ENCODE measurements around the gene PTPRN2.
"Not testable (repeated sequence)": the region's sequence is repeated elsewhere in the genome, so short reads cannot be mapped to it uniquely, and the experiment has no call there.

The PTPRN2 gene

GRCh38 chr7:158508802-158509385 lies 78.7 kb downstream of the PTPRN2 start:
- no peak for DNase-seq

- DNase-seq = not testable (repeated sequence)
These were observed 79.3 kb downstream of the PTPRN2 start for GRCh38 chr7:158508321-158508720.

GRCh38 chr7:158507917-158508316 lies 79.7 kb downstream of the PTPRN2 start:
- DNase-seq = no peak

- DNase-seq = not testable (repeated sequence)
These were observed 80.4 kb downstream of the PTPRN2 start for GRCh38 chr7:158507175-158507574.

- DNase-seq = no peak
These were observed 81.0 kb downstream of the PTPRN2 start for GRCh38 chr7:158506626-158507025.

GRCh38 chr7:158505683-158506082 lies 81.9 kb downstream of the PTPRN2 start:
- DNase-seq = no peak

GRCh38 chr7:158502068-158502750 lies 85.4 kb downstream of the PTPRN2 start:
- no peak for DNase-seq

- DNase-seq = no peak
These were observed 86.1 kb downstream of the PTPRN2 start for GRCh38 chr7:158501393-158502067.

GRCh38 chr7:158500651-158501052 lies 87.0 kb downstream of the PTPRN2 start:
- DNase-seq = no peak

GRCh38 chr7:158499082-158499455 lies 88.6 kb downstream of the PTPRN2 start:
- no peak for DNase-seq

GRCh38 chr7:158498443-158499081 lies 89.1 kb downstream of the PTPRN2 start:
- DNase-seq = no peak

GRCh38 chr7:158497627-158498026 lies 90.0 kb downstream of the PTPRN2 start:
- no peak for DNase-seq

GRCh38 chr7:158495786-158496185 lies 91.8 kb downstream of the PTPRN2 start:
- no peak for DNase-seq

- no peak for DNase-seq
These were observed 92.4 kb downstream of the PTPRN2 start for GRCh38 chr7:158495216-158495615.

GRCh38 chr7:158494643-158495042 lies 93.0 kb downstream of the PTPRN2 start:
- DNase-seq = no peak

GRCh38 chr7:158494162-158494586 lies 93.4 kb downstream of the PTPRN2 start:
- DNase-seq = no peak

GRCh38 chr7:158492367-158492764 lies 95.3 kb downstream of the PTPRN2 start:
- DNase-seq = no peak

- DNase-seq = no peak
These were observed 96.5 kb downstream of the PTPRN2 start for GRCh38 chr7:158491094-158491493.

GRCh38 chr7:158490171-158490782 lies 97.3 kb downstream of the PTPRN2 start:
- DNase-seq = no peak

- DNase-seq = no peak
These were observed 98.0 kb downstream of the PTPRN2 start for GRCh38 chr7:158489462-158490155.

- DNase-seq = no peak
These were observed 99.2 kb downstream of the PTPRN2 start for GRCh38 chr7:158488181-158488971.

Measured in effector CD4-positive, alpha-beta T cell (primary cell).